Measurements from ENCODE around the gene NOL11.
A peak's percentile ranks its signal among the peaks of the same experiment; 100 is the strongest.
"Not testable (repeated sequence)": the region's sequence is repeated elsewhere in the genome, so short reads cannot be mapped to it uniquely, and the experiment has no call there.

The NOL11 gene

GRCh38 chr17:67717624-67718324 is at the start of gene NOL11:
NOL11 (plus strand) TSS chr17:67717936; CDS start chr17:67717948, 12 bp downstream.
- DNase-seq (ENCODE audit: low read depth, low spot score): peak; percentile 100

- DNase-seq (ENCODE audit: low read depth, low spot score): peak; percentile 15
These were observed 46.2 kb upstream of the NOL11 start for GRCh38 chr17:67671493-67671892.

GRCh38 chr17:67672592-67673335 is 45.0 kb upstream of the NOL11 start:
- DNase-seq (ENCODE audit: low read depth, low spot score): no peak

- DNase-seq (ENCODE audit: low read depth, low spot score): no peak
These were observed 42.3 kb upstream of the NOL11 start for GRCh38 chr17:67675481-67675880.

GRCh38 chr17:67676305-67676704 is 41.4 kb upstream of the NOL11 start:
- DNase-seq (ENCODE audit: low read depth, low spot score): no peak

GRCh38 chr17:67678414-67678813 is 39.3 kb upstream of the NOL11 start:
- no peak for DNase-seq (ENCODE audit: low read depth, low spot score)

- DNase-seq (ENCODE audit: low read depth, low spot score): no peak
These were observed 38.5 kb upstream of the NOL11 start for GRCh38 chr17:67679225-67679624.

GRCh38 chr17:67679721-67680120 is 38.0 kb upstream of the NOL11 start:
- DNase-seq (ENCODE audit: low read depth, low spot score): no peak

GRCh38 chr17:67680445-67681224 is 37.1 kb upstream of the NOL11 start:
- DNase-seq (ENCODE audit: low read depth, low spot score): no peak

- DNase-seq (ENCODE audit: low read depth, low spot score): no peak
These were observed 35.5 kb upstream of the NOL11 start for GRCh38 chr17:67682196-67682595.

- no peak for DNase-seq (ENCODE audit: low read depth, low spot score)
These were observed 32.4 kb upstream of the NOL11 start for GRCh38 chr17:67685351-67685750.

GRCh38 chr17:67686241-67686640 is 31.5 kb upstream of the NOL11 start:
- DNase-seq (ENCODE audit: low read depth, low spot score): no peak

- no peak for DNase-seq (ENCODE audit: low read depth, low spot score)
These were observed 30.2 kb upstream of the NOL11 start for GRCh38 chr17:67687511-67687910.

- DNase-seq (ENCODE audit: low read depth, low spot score): peak; percentile 73
These were observed 28.1 kb upstream of the NOL11 start for GRCh38 chr17:67689534-67690177.

GRCh38 chr17:67693811-67694210 is 23.9 kb upstream of the NOL11 start:
- DNase-seq (ENCODE audit: low read depth, low spot score): no peak

GRCh38 chr17:67696347-67696746 is 21.4 kb upstream of the NOL11 start:
- peak; percentile 11 for DNase-seq (ENCODE audit: low read depth, low spot score)

GRCh38 chr17:67696853-67697498 is 20.8 kb upstream of the NOL11 start:
- no peak for DNase-seq (ENCODE audit: low read depth, low spot score)

GRCh38 chr17:67700037-67700724 is 17.6 kb upstream of the NOL11 start:
- no peak for DNase-seq (ENCODE audit: low read depth, low spot score)

GRCh38 chr17:67700725-67701119 is 17.0 kb upstream of the NOL11 start:
- DNase-seq (ENCODE audit: low read depth, low spot score): no peak

GRCh38 chr17:67702861-67703260 is 14.9 kb upstream of the NOL11 start:
- not testable (repeated sequence) for DNase-seq (ENCODE audit: low read depth, low spot score)

- no peak for DNase-seq (ENCODE audit: low read depth, low spot score)
These were observed 10.3 kb upstream of the NOL11 start for GRCh38 chr17:67707442-67707841.

All from astrocyte of the hippocampus (primary cell).